HCT116 (cell line): ENCODE data around the gene PUM1. TPM values are rescaled to one million over a fixed set of nuclear protein-coding genes. Genes with fewer than 3 reads are reported as not detected.

Experiments
- ATAC-seq: fragments of 200-7000 bp; cut with Tn5 transposase; 2 replicates; pipeline ENCODE4 v1.9.1; 2020; ENCODE audit warnings: mild to moderate bottlenecking, moderate library complexity
- BruUV-seq: library from RNA; stranded (reverse); fragments of 400-500 nt; replicated peaks from 2 replicates; lab custom pipeline; 2021; lab: Mats Ljungman, UMichigan
- CTCF ChIA-PET: fragments of 300-600 bp; sonication (Branson Sonifier 250); formaldehyde crosslinking; loops from one replicate; lab custom pipeline; 2021; ENCODE audit warnings: antibody characterized with exemption; lab: Charles Lee
- POLR2A ChIA-PET: fragments of 300-600, 350-600 bp; sonication (Branson Sonifier 250); formaldehyde crosslinking; loops from one replicate; lab custom pipeline; 2021; ENCODE audit warnings: antibody characterized with exemption; lab: Charles Lee
- RAD21 ChIA-PET, 2 experiments: fragments of 300-600 bp; sonication (Branson Sonifier 250); formaldehyde crosslinking; loops; one replicate each; lab custom pipeline; 2023; ENCODE audit warnings: low total read pairs in 2 of 2; ENCODE audit not compliant: uncharacterized antibody in 2 of 2, unreplicated experiment in 2 of 2, low non-redundant PET in 1 of 2; lab: Charles Lee
- DNase-seq: peaks from one replicate; pipeline ENCODE4 v3.0.0-alpha.2; 2010; ENCODE audit warnings: low read depth, low spot score
- H2AFZ ChIP-seq: fragments of 200-600 bp; shearing (Covaris generic), sonication (generic); 2 replicates; pipeline ENCODE4 v1.6.1; 2017; ENCODE audit warnings: low read depth, mixed run types, mixed read lengths, antibody characterized with exemption, low read length; ENCODE audit not compliant: poor library complexity, severe bottlenecking
- H3K27ac ChIP-seq: 2 replicates; pipeline ENCODE4 v1.5.1; 2012; ENCODE audit warnings: low read depth, low read length
- H3K27me3 ChIP-seq: fragments of 200-600 bp; sonication (generic); 2 replicates; pipeline ENCODE4 v1.6.1; 2016; ENCODE audit warnings: mixed run types, low read length, mixed read lengths; ENCODE audit not compliant: insufficient read depth
- H3K36me3 ChIP-seq, 2 experiments: fragments of 200-500 bp in 1 of 2; fragments of 200-600 bp in 1 of 2; sonication (Bioruptor generic) in 1 of 2; sonication (generic) in 1 of 2; 2 replicates each; pipeline versions ENCODE4 v1.5.1 to v1.6.1; 2014 to 2016; ENCODE audit warnings: low read length in 2 of 2, inconsistent platforms in 1 of 2, mixed read lengths in 1 of 2, mixed run types in 1 of 2; ENCODE audit not compliant: insufficient read depth in 2 of 2, control insufficient read depth in 1 of 2
- H3K4me1 ChIP-seq, 2 experiments: fragments of 200-600 bp in 1 of 2; sonication (generic) in 1 of 2; 2 replicates each; pipeline versions ENCODE4 v1.5.1 to v1.6.1; 2012 to 2017; ENCODE audit warnings: low read length in 2 of 2, inconsistent platforms in 1 of 2, mild to moderate bottlenecking in 1 of 2, mixed read lengths in 1 of 2, mixed run types in 1 of 2, moderate library complexity in 1 of 2; ENCODE audit not compliant: insufficient read depth in 2 of 2, control insufficient read depth in 1 of 2
- H3K4me2 ChIP-seq: fragments of 200-600 bp; sonication (generic); 2 replicates; pipeline ENCODE4 v1.6.1; 2017; ENCODE audit warnings: mixed run types, low read length, mixed read lengths
- H3K4me3 ChIP-seq, 2 experiments: fragments of 200-600 bp in 1 of 2; sonication (generic) in 1 of 2; replicated peaks in 1 of 2; 2 replicates each; pipeline ENCODE4 v1.5.1; 2011 to 2016; ENCODE audit warnings: low read length in 2 of 2, control low read depth in 1 of 2, low read depth in 1 of 2, mild to moderate bottlenecking in 1 of 2, mixed read lengths in 1 of 2, mixed run types in 1 of 2
- H3K79me2 ChIP-seq: fragments of 200-600 bp; sonication (generic); 2 replicates; pipeline ENCODE4 v1.6.1; 2017; ENCODE audit warnings: mild to moderate bottlenecking, mixed run types, low read length, moderate library complexity, mixed read lengths; ENCODE audit not compliant: insufficient read depth
- H3K9ac ChIP-seq: fragments of 200-600 bp; sonication (generic); 2 replicates; pipeline ENCODE4 v1.6.1; 2016; ENCODE audit warnings: low read length, mixed read lengths
- H3K9me2 ChIP-seq: fragments of 200-600 bp; sonication (generic), shearing (Covaris generic); 2 replicates; pipeline ENCODE4 v1.6.1; 2017; ENCODE audit warnings: mixed run types, mild to moderate bottlenecking, moderate library complexity; ENCODE audit not compliant: insufficient read depth
- H3K9me3 ChIP-seq, 2 experiments: fragments of 200-500 bp in 1 of 2; fragments of 200-600 bp in 1 of 2; sonication (Bioruptor generic) in 1 of 2; sonication (generic) in 1 of 2; 2 replicates each; pipeline ENCODE4 v1.6.1; 2014 to 2017; ENCODE audit warnings: low read length in 2 of 2, mixed read lengths in 2 of 2, inconsistent platforms in 1 of 2, low read depth in 1 of 2, mild to moderate bottlenecking in 1 of 2, mixed run types in 1 of 2, moderate library complexity in 1 of 2; ENCODE audit not compliant: control insufficient read depth in 1 of 2, insufficient read depth in 1 of 2
- H4K20me1 ChIP-seq: fragments of 200-600 bp; sonication (generic), shearing (Covaris generic); 2 replicates; pipeline ENCODE4 v1.6.1; 2017; ENCODE audit warnings: mixed run types, mild to moderate bottlenecking, moderate library complexity; ENCODE audit not compliant: insufficient read depth
- ATF3 ChIP-seq: IDR thresholded peaks from 2 replicates; pipeline ENCODE4 v1.6.1; 2012
- CBX3 ChIP-seq: IDR thresholded peaks from 2 replicates; pipeline ENCODE4 v1.6.1; 2012; ENCODE audit warnings: low read depth
- CEBPB ChIP-seq: IDR thresholded peaks from 2 replicates; pipeline ENCODE4 v1.6.1; 2012; ENCODE audit warnings: low read depth
- ELF1 ChIP-seq: IDR thresholded peaks from 2 replicates; pipeline ENCODE4 v1.6.1; 2012; ENCODE audit warnings: low read depth, borderline replicate concordance
- JUND ChIP-seq: IDR thresholded peaks from 2 replicates; pipeline ENCODE4 v1.6.1; 2012
- POLR2A ChIP-seq: IDR thresholded peaks from 2 replicates; pipeline ENCODE4 v1.7.0; 2011; ENCODE audit warnings: borderline replicate concordance; ENCODE audit not compliant: insufficient read depth, insufficient read length; ENCODE audit errors: extremely low read depth
- REST ChIP-seq: IDR thresholded peaks from 2 replicates; pipeline ENCODE4 v1.6.1; 2012; ENCODE audit warnings: low read depth
- SIN3A ChIP-seq: IDR thresholded peaks from 2 replicates; pipeline ENCODE4 v1.6.1; 2012; ENCODE audit warnings: low read depth
- SRF ChIP-seq: IDR thresholded peaks from 2 replicates; pipeline ENCODE4 v1.6.1; 2012; ENCODE audit warnings: low read depth
- TCF7L2 ChIP-seq: IDR thresholded peaks from 2 replicates; pipeline ENCODE4 v1.7.0; 2011; ENCODE audit warnings: borderline replicate concordance, inconsistent platforms; ENCODE audit not compliant: insufficient read depth, insufficient read length; ENCODE audit errors: extremely low read depth
- YY1 ChIP-seq: IDR thresholded peaks from 2 replicates; pipeline ENCODE4 v1.6.1; 2011; ENCODE audit warnings: low read length, low read depth, moderate library complexity, mild to moderate bottlenecking; ENCODE audit not compliant: insufficient replicate concordance; ENCODE audit errors: extremely low read depth
- ZFX ChIP-seq: fragments of 450-650 bp; IDR thresholded peaks from 2 replicates; pipeline ENCODE4 v1.6.1; 2017
- intact Hi-C: fragments of 100-400 bp; cut with micrococcal nuclease; formaldehyde crosslinking; loops from 2 replicates; pipeline ENCODE4 v1.10.0; 2022
- total RNA-seq: library from RNA; stranded (reverse); gene quantifications from one replicate; pipeline ENCODE4 v1.2.1, GENCODE V29; 2021; ENCODE audit not compliant: unreplicated experiment
- TF ChIP-seq, protein P1 (sequence below): IDR thresholded peaks from 2 replicates; pipeline ENCODE4 v1.6.1; 2012

PUM1 gene
- total RNA-seq, 1 experiment from 2014 or later = 113 TPM

DNA sequence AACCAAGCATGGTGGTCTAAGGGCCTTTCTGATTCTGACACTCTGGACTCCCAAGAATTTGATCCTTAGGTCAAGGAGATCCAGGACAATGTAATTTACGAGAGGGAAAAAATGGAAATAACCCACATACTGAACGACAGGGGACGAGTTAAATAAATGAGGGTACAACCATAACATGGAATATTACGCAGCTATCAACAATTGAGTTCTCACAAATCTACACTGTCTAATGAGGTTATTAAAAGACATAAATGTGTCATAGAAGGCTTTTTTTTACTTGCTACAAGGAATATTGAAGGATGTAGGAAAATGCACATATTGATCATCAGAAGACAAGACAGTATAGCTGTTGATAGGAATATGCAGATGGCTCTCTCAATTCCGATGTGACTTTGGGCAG is 180.8 kb downstream of the PUM1 start:
- no peak for ATAC-seq
- BruUV-seq = no TSS peak
- H2AFZ ChIP-seq = no peak overlapping the region
- H3K36me3 ChIP-seq = no peaks in the 10 kb centered on the region
- H3K79me2 ChIP-seq = no peaks in the 10 kb centered on the region
- H3K9me3 ChIP-seq = no peaks in the 10 kb centered on the region
- intact Hi-C loops = no loop called here
- no peak overlapping the region for H3K27ac ChIP-seq
- TF ChIP-seq TCF7L2 (no peak), REST (no peak), CEBPB (no peak), YY1 (no peak), POLR2A (no peak), ELF1 (no peak), JUND (no peak), ATF3 (no peak), ZFX (no peak), SRF (no peak), CBX3 (no peak), SIN3A (no peak)
- TF ChIP-seq, protein P1, sequence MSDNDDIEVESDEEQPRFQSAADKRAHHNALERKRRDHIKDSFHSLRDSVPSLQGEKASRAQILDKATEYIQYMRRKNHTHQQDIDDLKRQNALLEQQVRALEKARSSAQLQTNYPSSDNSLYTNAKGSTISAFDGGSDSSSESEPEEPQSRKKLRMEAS = no peak
- TF ChIP-seq, all 23 proteins: peak for 0
- no peak for DNase-seq
- POLR2A ChIA-PET = no interaction called here
- Histone ChIP-seq H3K4me1 (peaks cover 0 to 3% of the 10 kb centered on the region in 2 experiments; a peak in 1 of 4 replicates), H3K9me2 (no peaks in the 10 kb centered on the region), H3K9ac (no peak overlapping the region), H3K4me3 (no peak overlapping the region), H4K20me1 (no peaks in the 10 kb centered on the region), H3K4me2 (no peak overlapping the region), H3K27me3 (no peaks in the 10 kb centered on the region)
- RAD21 ChIA-PET = no interaction called here
- CTCF ChIA-PET = no interaction called here
